HL-60/S4 treated with phorbol 12-myristate 13-acetate at 8.2 ng/mL for 4 days and 3 days (cell line): ENCODE results near the gene BHLHE23.

Experiments used
- in situ Hi-C: fragments of 300-500 bp; cut with MboI; formaldehyde crosslinking; loops from 2 replicates; pipeline ENCODE4 v1.15.0; 2022; ENCODE audit warnings: low sequenced_read_pairs

The BHLHE23 gene

GRCh38 chr20:63009988-63010769 is 3.4 kb upstream of the BHLHE23 start:
- in situ Hi-C loops = no loop called here

GRCh38 chr20:63009045-63009961 is 2.5 kb upstream of the BHLHE23 start:
- in situ Hi-C loops = no loop called here

GRCh38 chr20:63008541-63009044 is 1.8 kb upstream of the BHLHE23 start:
- in situ Hi-C loops = no loop called here

- in situ Hi-C loops = no loop called here
Measured at GRCh38 chr20:63007646-63008488, 1.1 kb upstream of the BHLHE23 start.

DNA sequence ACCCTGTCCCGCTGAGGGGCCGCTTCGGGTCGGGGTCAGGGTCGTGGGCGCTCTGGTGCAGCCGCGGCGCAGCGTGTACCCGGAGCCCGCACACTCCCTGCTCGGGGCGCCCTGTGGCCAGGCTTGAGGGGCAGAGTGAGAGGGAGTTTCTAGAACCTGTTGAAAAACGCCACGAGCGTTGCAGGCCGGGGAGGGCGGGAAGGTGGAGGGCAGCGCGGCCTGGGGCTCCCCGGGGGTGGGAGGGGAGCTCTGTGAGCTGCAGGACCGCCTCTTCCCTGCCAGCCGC is 539 bp upstream of the BHLHE23 start:
- in situ Hi-C loops = no loop called here

DNA sequence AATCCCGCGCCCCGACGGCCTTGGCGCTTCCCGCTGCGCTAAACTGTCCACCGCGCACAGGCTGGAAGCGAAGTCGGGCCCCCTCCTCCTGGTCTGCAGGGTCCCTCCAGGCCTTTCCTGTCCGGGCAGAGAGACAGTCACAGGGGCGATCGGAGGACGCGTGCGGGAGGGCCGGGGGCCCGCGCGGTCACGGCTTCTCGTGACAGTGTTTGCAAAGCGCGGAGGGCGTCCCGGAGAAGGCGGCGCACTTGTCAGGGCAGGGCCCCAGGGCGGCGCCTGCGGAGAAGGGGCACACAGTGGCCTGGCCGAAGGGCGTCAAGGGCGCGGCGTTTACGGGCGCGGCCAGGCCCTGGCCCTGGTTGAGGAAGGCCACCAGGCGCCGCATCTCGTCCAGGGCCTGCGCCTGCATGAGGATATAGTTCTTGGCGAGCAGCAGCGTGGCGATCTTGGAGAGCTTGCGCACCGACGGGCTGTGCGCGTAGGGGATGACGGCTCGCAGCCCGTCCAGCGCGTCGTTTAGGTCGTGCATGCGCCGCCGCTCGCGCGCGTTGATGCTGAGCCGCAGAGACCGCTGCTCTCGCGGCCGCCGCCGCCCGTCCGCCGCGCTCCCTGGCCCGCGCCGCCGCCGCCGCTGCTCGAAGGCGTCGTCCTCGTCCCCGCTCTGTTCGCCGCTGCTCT is 763 bp downstream of the BHLHE23 start:
- in situ Hi-C loops = no loop called here

GRCh38 chr20:63005365-63005861 is 1.4 kb downstream of the BHLHE23 start:
- in situ Hi-C loops = no loop called here

DNA sequence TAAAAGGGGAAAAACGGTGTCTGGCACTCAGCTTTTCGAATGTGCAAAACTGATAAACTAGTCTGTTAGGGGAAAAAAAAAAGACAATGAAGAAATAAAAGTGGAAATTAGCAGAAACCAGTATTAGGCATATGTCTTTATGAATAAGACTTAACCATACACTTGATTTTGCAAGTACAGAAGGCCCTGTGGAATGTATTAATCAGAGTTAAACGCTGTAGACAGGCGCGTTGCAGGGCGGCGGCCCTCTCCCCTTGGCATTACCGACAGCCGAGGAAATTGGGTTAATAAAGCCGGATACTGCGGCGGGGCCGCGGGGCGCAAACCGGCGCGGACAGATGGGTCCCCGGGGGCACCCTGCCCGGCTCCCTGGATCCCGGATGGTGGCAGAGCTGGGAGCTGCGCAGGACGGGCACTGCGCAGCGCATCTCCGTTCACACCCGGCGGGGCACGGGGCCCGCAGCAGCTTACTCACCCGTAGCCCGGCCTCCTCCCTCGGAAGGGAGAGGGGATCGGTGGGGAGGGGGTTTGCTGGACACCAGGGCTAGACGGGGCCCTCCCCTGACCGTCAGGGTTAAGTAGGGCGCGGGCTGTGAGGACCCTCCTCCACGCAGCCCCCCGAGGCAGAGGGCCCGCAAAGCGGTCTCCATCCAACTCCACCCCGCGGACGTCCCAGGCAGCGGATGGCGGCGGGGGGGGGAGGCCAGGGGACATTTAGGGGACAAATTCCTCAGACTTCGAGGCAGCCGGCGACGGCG is 2.0 kb downstream of the BHLHE23 start:
- in situ Hi-C loops = no loop called here

DNA sequence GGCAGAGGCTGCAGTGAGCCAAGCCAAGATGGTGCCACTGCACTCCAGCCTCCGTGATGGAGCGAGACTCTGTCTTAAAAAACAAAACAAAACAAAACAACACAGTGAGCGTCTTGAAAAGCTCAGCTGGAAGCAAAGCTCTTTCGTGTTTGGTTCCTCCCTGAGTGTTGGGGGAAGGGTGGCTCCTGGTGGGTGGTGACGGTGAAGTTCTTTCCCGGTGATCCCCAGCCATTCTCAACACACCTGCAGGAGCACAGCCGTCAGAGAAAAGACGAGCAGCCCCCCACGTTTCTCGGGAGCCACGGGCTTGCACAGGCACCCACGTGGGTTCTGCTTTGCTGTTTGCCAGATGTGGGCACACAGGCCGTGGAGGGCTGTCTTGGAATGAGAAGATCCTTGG is 3.2 kb downstream of the BHLHE23 start:
- in situ Hi-C loops = no loop called here

DNA sequence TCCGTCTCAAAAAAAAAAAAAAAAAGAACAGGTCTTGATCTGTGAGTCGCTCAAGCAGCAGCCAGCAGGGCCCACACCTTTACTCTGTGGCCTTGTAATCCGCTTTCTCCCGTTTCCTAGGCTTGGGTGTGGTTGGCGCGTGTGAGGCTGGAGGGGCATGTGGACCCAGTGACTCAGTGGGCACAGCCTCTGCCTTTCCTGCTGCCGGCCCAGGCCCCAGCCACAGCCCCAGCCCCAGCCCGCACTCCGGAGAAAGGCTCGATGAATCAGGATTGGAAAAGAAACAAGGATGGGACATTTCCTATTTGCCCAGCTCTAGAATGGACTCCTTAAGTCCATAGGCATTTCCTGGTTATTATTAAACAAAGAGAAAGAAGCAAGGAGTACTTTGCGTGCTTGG is 4.3 kb downstream of the BHLHE23 start:
- in situ Hi-C loops = no loop called here

DNA sequence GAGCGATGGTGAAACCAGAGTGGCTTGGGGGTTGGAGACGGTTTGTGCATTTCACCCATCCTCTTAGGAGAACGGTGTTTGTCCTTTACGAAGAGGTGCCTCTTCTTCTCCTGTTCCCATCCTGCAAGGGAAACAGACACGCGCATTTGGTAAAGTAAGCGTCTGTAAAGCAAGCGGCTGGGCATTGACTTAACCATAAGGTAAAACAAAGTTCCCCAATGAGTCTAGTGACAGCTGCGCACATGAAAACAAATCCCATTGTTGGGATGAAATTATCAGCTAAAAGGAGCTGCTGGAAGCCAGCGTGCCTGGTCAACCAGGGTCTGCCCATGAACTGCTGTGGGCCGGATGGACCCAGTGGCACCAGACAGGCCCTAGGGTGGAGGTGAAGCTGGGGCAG is 5.8 kb downstream of the BHLHE23 start:
- in situ Hi-C loops = no loop called here

DNA sequence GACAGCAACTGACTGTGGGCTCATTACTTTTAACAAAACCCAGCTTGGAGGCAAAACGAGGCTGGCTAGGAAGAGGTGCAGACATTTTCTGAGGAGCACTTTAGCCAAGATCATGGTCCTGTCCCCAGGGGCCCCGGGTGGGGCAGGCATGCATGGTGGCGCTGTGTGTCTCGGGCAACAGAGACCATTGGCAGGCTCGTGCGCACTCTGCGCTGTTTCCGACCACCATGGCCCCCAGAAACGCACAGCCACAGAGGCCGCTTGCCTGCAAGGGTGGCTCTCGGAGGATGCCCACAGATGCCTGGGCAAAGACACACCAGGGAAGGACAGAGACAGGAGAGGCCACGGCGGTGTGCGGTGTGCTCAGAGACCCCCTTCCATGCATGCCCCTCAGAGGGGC is 6.7 kb downstream of the BHLHE23 start:
- in situ Hi-C loops = no loop called here

- in situ Hi-C loops = no loop called here
Measured at GRCh38 chr20:62999580-62999979, 7.2 kb downstream of the BHLHE23 start.

- in situ Hi-C loops = no loop called here
Measured at GRCh38 chr20:62998449-62998848, 8.3 kb downstream of the BHLHE23 start.

GRCh38 chr20:62997417-62998035 is 9.2 kb downstream of the BHLHE23 start:
- in situ Hi-C loops = no loop called here

DNA sequence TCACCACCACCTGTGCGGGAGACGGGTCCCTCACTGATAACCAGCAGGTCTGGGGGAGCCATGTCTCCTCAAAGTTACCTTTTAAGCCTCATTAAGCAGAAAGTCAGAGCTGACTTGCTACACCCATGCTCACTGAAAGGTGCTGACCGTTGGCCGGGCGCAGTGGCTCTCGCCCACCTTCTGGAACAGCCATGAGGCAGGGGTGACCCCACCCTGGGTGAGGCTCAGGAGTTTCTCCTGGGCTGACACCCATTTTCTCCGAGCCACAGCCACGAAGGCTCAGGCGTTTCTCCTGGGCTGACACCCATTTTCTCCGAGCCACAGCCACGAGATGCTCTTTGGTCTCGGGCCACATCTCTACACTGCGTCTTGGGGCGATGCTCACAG is 10.2 kb downstream of the BHLHE23 start:
- in situ Hi-C loops = no loop called here

- in situ Hi-C loops = no loop called here
Measured at GRCh38 chr20:62995898-62996595, 10.7 kb downstream of the BHLHE23 start.

DNA sequence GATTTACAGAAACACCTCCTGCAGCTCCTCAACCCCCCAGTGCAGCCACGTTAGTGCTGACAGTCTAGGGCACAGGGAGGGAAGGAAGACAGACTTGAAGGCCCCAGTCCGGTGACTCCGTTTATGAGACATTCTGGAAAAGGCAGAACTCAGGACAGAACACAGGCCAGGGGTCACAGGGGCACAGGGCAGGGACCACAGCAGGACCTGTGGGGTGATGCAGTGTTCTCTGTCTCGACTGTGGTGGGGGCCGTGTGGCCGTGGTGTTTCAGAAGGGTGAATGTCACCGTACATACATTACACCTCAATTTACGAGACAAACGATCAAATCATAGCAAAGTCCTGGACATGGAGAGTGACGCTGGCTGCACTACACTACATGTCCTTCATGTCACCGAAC is 11.3 kb downstream of the BHLHE23 start:
- in situ Hi-C loops = no loop called here

DNA sequence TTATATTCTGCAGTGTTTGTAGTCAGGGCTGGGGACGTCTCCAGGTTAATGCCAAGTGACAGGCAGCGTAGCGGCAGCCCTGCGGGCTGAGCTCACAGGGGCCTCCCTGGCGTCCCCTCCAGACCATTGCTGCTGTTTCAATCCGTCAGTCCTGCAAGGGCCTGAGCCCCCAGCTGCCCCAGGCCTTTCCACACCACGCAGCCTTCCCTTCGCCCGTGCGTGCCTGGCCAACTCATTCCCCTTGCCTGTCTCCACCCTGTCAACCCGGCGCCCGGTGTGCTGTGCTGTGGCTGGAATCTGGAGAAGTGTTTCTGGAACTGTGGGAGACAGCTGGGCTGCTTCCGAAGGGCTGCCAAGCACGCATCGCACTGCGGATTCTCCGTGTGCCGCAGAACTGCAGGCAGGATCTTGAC is 11.9 kb downstream of the BHLHE23 start:
- in situ Hi-C loops = no loop called here
